Measurements from ENCODE around the gene SCYL2.
A peak's percentile ranks its signal among the peaks of the same experiment; 100 is the strongest.

The SCYL2 gene

GRCh38 chr12:100266835-100267602 is at the start of gene SCYL2, which contains the start of gene DEPDC4 (continued):
- TF ChIP-seq ZFHX2 (tag by site-specific recombination; conservative IDR thresholded peaks at IDR 0.05) (peak; percentile 74), ZNF16 (tag by site-specific recombination; IDR thresholded peaks at IDR 0.05; ENCODE audit: low read depth) (no peak), ZNF311 (tag by site-specific recombination; IDR thresholded peaks at IDR 0.05; ENCODE audit: borderline replicate concordance) (no peak), KLF7 (tag by site-specific recombination; IDR thresholded peaks at IDR 0.05; ENCODE audit: borderline replicate concordance) (no peak; the same call in 1 of the 2 replicates), ZFP41 (tag by site-specific recombination; IDR thresholded peaks at IDR 0.05; ENCODE audit: borderline replicate concordance) (no peak), PRDM6 (tag by site-specific recombination; IDR thresholded peaks at IDR 0.05) (no peak), ZNF677 (tag by site-specific recombination; IDR thresholded peaks at IDR 0.05) (no peak), ZBTB7A (tag by site-specific recombination; IDR thresholded peaks at IDR 0.05; ENCODE audit: low read depth) (no peak), ZNF174 (tag by site-specific recombination; IDR thresholded peaks at IDR 0.05) (no peak), ZNF544 (tag by site-specific recombination; IDR thresholded peaks at IDR 0.05) (no peak), ZNF791 (tag by site-specific recombination; IDR thresholded peaks at IDR 0.05) (no peak), GFI1B (tag by site-specific recombination; IDR thresholded peaks at IDR 0.05) (no peak), ZNF76 (tag by site-specific recombination; IDR thresholded peaks at IDR 0.05; ENCODE audit: borderline replicate concordance, low read depth) (no peak), ZNF560 (tag by site-specific recombination; IDR thresholded peaks at IDR 0.05; ENCODE audit: borderline replicate concordance) (no peak), ZNF514 (tag by site-specific recombination; IDR thresholded peaks at IDR 0.05) (no peak), HIC1 (tag by site-specific recombination; IDR thresholded peaks at IDR 0.05) (no peak), ZNF169 (tag by site-specific recombination; IDR thresholded peaks at IDR 0.05) (no peak), ZBTB21 (tag by site-specific recombination; IDR thresholded peaks at IDR 0.05) (peak; percentile 86), PRDM2 (tag by site-specific recombination; IDR thresholded peaks at IDR 0.05; ENCODE audit: borderline replicate concordance) (no peak)
- TF ChIP-seq, protein P1, sequence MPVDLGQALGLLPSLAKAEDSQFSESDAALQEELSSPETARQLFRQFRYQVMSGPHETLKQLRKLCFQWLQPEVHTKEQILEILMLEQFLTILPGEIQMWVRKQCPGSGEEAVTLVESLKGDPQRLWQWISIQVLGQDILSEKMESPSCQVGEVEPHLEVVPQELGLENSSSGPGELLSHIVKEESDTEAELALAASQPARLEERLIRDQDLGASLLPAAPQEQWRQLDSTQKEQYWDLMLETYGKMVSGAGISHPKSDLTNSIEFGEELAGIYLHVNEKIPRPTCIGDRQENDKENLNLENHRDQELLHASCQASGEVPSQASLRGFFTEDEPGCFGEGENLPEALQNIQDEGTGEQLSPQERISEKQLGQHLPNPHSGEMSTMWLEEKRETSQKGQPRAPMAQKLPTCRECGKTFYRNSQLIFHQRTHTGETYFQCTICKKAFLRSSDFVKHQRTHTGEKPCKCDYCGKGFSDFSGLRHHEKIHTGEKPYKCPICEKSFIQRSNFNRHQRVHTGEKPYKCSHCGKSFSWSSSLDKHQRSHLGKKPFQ (tag by site-specific recombination; IDR thresholded peaks at IDR 0.05): no peak
- TF ChIP-seq, protein P2, sequence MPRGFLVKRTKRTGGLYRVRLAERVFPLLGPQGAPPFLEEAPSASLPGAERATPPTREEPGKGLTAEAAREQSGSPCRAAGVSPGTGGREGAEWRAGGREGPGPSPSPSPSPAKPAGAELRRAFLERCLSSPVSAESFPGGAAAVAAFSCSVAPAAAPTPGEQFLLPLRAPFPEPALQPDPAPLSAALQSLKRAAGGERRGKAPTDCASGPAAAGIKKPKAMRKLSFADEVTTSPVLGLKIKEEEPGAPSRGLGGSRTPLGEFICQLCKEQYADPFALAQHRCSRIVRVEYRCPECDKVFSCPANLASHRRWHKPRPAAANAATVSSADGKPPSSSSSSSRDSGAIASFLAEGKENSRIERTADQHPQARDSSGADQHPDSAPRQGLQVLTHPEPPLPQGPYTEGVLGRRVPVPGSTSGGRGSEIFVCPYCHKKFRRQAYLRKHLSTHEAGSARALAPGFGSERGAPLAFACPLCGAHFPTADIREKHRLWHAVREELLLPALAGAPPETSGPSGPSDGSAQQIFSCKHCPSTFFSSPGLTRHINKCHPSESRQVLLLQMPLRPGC (tag by site-specific recombination; IDR thresholded peaks at IDR 0.05): no peak
- TF ChIP-seq, protein P3, sequence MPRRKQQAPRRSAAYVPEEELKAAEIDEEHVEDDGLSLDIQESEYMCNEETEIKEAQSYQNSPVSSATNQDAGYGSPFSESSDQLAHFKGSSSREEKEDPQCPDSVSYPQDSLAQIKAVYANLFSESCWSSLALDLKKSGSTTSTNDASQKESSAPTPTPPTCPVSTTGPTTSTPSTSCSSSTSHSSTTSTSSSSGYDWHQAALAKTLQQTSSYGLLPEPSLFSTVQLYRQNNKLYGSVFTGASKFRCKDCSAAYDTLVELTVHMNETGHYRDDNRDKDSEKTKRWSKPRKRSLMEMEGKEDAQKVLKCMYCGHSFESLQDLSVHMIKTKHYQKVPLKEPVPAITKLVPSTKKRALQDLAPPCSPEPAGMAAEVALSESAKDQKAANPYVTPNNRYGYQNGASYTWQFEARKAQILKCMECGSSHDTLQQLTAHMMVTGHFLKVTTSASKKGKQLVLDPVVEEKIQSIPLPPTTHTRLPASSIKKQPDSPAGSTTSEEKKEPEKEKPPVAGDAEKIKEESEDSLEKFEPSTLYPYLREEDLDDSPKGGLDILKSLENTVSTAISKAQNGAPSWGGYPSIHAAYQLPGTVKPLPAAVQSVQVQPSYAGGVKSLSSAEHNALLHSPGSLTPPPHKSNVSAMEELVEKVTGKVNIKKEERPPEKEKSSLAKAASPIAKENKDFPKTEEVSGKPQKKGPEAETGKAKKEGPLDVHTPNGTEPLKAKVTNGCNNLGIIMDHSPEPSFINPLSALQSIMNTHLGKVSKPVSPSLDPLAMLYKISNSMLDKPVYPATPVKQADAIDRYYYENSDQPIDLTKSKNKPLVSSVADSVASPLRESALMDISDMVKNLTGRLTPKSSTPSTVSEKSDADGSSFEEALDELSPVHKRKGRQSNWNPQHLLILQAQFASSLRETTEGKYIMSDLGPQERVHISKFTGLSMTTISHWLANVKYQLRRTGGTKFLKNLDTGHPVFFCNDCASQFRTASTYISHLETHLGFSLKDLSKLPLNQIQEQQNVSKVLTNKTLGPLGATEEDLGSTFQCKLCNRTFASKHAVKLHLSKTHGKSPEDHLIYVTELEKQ (tag by site-specific recombination; IDR thresholded peaks at IDR 0.05; ENCODE audit: borderline replicate concordance): no peak

Measured in HEK293 (cell line).